Tibial artery (tissue), 4 donors: ENCODE results near the gene RAD51B.

Experiments
- DNase-seq, 2 donors: peaks; one replicate each; pipeline ENCODE4 v3.0.0-alpha.2; 2019
- H3K27ac ChIP-seq, 2 donors: fragments of 200-600 bp; sonication (generic) in 1 of 2; 1 replicate in 1 of 2; 2 replicates in 1 of 2; pipeline ENCODE4 v1.5.1; 2018 to 2019; ENCODE audit warnings: mild to moderate bottlenecking in 1 of 2
- H3K27me3 ChIP-seq, 2 donors: fragments of 200-600 bp; sonication (generic) in 1 of 2; one replicate each; pipeline versions ENCODE4 v1.5.1 to v1.6.0; 2016 to 2019
- H3K36me3 ChIP-seq, 3 donors: fragments of 200-600 bp; sonication (generic) in 2 of 3; one replicate each; pipeline ENCODE4 v1.5.1; 2016 to 2019; ENCODE audit warnings: mild to moderate bottlenecking in 2 of 3
- H3K4me1 ChIP-seq, 4 donors: fragments of 200-600 bp; sonication (generic) in 2 of 4; 1 replicate in 3 of 4; 2 replicates in 1 of 4; pipeline ENCODE4 v1.5.1; 2016 to 2019
- H3K4me3 ChIP-seq, 2 donors: fragments of 200-600 bp; sonication (generic) in 1 of 2; 1 replicate in 1 of 2; 2 replicates in 1 of 2; pipeline ENCODE4 v1.5.1; 2018 to 2019; ENCODE audit warnings: mild to moderate bottlenecking in 2 of 2
- H3K9me3 ChIP-seq, 3 donors: fragments of 200-600 bp; sonication (generic) in 1 of 3; one replicate each; pipeline ENCODE4 v1.5.1; 2016 to 2019
- intact Hi-C: fragments of 100-400 bp; cut with DNase I; formaldehyde crosslinking; loops from one replicate; pipeline ENCODE4 v1.15.0; 2023; ENCODE audit warnings: low total_unique reads
- TF ChIP-seq, protein P1 (sequence below), 2 experiments: fragments of 200-600 bp in 1 of 2; fragments of 450-650 bp in 1 of 2; IDR thresholded peaks; one replicate each; pipeline ENCODE4 v1.5.1; 2017 to 2019; ENCODE audit warnings: antibody characterized with exemption in 2 of 2, mild to moderate bottlenecking in 1 of 2, moderate library complexity in 1 of 2

RAD51B gene

DNA sequence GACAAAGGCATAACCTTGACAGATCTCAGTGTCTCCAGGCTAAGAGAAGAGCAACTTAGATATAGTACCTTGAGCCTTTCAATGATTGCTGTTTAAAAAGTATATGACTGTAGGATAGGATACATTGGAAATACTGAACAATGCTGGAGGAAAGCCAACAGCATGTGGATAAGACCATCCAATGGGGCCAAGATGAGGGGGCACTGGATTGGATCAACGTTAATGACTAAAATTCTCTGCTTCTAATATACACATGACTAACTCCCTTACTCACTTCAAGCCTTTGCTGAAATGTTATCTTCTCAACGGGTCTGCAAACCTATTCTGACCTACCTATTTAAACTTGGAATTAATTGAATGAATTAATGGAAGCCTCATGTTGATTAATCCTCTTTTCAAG is 354.9 kb downstream of the RAD51B start:
- TF ChIP-seq, protein P1, sequence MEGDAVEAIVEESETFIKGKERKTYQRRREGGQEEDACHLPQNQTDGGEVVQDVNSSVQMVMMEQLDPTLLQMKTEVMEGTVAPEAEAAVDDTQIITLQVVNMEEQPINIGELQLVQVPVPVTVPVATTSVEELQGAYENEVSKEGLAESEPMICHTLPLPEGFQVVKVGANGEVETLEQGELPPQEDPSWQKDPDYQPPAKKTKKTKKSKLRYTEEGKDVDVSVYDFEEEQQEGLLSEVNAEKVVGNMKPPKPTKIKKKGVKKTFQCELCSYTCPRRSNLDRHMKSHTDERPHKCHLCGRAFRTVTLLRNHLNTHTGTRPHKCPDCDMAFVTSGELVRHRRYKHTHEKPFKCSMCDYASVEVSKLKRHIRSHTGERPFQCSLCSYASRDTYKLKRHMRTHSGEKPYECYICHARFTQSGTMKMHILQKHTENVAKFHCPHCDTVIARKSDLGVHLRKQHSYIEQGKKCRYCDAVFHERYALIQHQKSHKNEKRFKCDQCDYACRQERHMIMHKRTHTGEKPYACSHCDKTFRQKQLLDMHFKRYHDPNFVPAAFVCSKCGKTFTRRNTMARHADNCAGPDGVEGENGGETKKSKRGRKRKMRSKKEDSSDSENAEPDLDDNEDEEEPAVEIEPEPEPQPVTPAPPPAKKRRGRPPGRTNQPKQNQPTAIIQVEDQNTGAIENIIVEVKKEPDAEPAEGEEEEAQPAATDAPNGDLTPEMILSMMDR (IDR thresholded peaks at IDR 0.05) = no peak
- intact Hi-C loops = no loop called here
- peaks cover 0 to 12% (median 6%) of the 10 kb centered on the region in 4 donors for H3K4me1 ChIP-seq
- no peaks in the 10 kb centered on the region for H3K9me3 ChIP-seq
- no peak for DNase-seq
- H3K27me3 ChIP-seq = no peaks in the 10 kb centered on the region
- no peak overlapping the region for H3K4me3 ChIP-seq
- no peak overlapping the region for H3K27ac ChIP-seq
- no peaks in the 10 kb centered on the region for H3K36me3 ChIP-seq

GRCh38 chr14:68176687-68177086 is 357.1 kb downstream of the RAD51B start:
- Histone ChIP-seq H3K4me1 (peaks cover 0 to 19% (median 9%) of the 10 kb centered on the region in 4 donors), H3K27ac (no peak overlapping the region)
- TF ChIP-seq, protein P1 (IDR thresholded peaks at IDR 0.05) = no peak

GRCh38 chr14:68177728-68178127 is 358.1 kb downstream of the RAD51B start:
- no peak overlapping the region for H3K27ac ChIP-seq

More at GRCh38 chr14:68176687-68177086, 357.1 kb downstream of the RAD51B start:
- no peaks in the 10 kb centered on the region for H3K27me3 ChIP-seq
- no peaks in the 10 kb centered on the region for H3K9me3 ChIP-seq
- no peaks in the 10 kb centered on the region for H3K36me3 ChIP-seq
- H3K4me3 ChIP-seq = no peak overlapping the region
- intact Hi-C loops = no loop called here
- no peak for DNase-seq

GRCh38 chr14:68178282-68178681 is 358.7 kb downstream of the RAD51B start:
- Histone ChIP-seq H3K4me1 (peaks cover 0 to 19% (median 10%) of the 10 kb centered on the region in 4 donors), H3K4me3 (no peak overlapping the region), H3K27me3 (no peaks in the 10 kb centered on the region), H3K27ac (no peak overlapping the region), H3K36me3 (no peaks in the 10 kb centered on the region), H3K9me3 (no peaks in the 10 kb centered on the region)
- no peak for DNase-seq
- intact Hi-C loops = no loop called here
- TF ChIP-seq, protein P1 (IDR thresholded peaks at IDR 0.05) = no peak

More at GRCh38 chr14:68177728-68178127, 358.1 kb downstream of the RAD51B start:
- Histone ChIP-seq H3K4me3 (no peak overlapping the region), H3K9me3 (no peaks in the 10 kb centered on the region), H3K27me3 (no peaks in the 10 kb centered on the region), H3K4me1 (peaks cover 0 to 25% (median 12%) of the 10 kb centered on the region in 4 donors), H3K36me3 (no peaks in the 10 kb centered on the region)
- no peak for DNase-seq
- intact Hi-C loops = no loop called here
- TF ChIP-seq, protein P1 (IDR thresholded peaks at IDR 0.05) = no peak

DNA sequence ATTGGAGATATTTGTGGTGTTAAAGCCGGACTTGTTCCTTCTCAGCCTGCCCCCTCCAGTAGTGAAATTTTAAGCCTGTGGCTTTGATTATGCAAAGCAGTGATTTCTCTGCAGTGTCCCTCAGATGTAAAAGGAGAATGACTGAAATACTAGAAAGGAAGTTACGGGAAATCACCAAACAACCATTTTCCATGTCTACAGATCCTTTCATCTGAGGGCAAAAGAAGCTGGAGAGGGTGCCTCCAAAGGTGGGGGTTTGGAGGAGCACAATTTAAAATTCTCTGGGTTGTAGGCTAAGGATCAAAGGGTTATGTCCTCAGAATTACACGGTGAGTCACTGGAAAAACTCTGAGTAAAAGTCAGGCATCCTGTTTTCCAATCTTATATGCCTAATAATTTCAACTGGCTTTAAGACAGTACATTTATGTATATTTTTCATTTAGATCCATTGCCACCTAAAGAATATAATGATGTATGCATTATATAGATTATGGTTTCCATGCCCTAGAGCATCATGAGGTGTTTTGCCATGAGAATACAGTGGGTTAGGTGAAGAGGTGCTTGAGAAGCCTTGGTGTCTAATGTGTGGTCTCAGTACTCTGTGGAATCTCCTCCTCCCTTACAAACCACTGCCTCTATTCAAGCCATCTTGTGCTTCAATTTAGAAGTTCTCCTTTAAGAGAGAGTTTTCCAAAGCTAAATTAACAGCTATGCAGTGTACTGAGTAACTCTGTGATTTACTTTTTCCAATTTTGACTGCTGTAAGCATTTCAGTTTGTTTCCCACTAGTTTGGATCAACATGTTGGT is 362.1 kb downstream of the RAD51B start:
- intact Hi-C loops = no loop called here
- Histone ChIP-seq H3K27me3 (no peaks in the 10 kb centered on the region), H3K4me3 (no peak overlapping the region), H3K27ac (no peak overlapping the region), H3K4me1 (peaks cover 0 to 15% (median 10%) of the 10 kb centered on the region in 4 donors), H3K36me3 (no peaks in the 10 kb centered on the region), H3K9me3 (no peaks in the 10 kb centered on the region)
- TF ChIP-seq, protein P1 (IDR thresholded peaks at IDR 0.05) = no peak
- no peak for DNase-seq
